Activated CD8-positive, alpha-beta memory T cell treated with anti-CD3 and anti-CD28 coated beads, Interleukin-2, amount 50 U/mL, for 4 hours (primary cell): ENCODE results near the gene MAD1L1.

Experiments
- DNase-seq: peaks from one replicate; pipeline ENCODE4 v3.0.0-alpha.2; 2020

MAD1L1 gene

DNA sequence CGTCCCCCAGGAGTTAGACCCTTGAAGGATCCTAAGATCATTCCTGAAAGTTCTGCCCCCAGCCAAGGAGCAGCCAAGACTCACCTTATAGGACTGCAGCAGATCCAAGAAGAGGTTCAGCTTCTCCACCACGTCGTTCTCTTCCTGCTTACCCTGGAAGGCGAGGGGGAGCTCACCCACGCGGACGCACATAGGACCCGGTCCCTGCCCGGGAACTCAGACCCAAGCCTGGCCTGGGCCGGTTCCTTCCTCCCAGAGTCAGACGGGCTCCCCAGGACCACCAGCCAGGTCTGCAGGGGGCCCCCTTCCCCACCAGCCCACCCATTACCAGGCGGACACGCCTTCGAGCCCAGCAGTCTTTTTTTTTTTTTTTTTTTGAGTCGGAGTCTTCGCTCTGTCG is 24.9 kb upstream of the MAD1L1 start:
- DNase-seq, result no peak

DNA sequence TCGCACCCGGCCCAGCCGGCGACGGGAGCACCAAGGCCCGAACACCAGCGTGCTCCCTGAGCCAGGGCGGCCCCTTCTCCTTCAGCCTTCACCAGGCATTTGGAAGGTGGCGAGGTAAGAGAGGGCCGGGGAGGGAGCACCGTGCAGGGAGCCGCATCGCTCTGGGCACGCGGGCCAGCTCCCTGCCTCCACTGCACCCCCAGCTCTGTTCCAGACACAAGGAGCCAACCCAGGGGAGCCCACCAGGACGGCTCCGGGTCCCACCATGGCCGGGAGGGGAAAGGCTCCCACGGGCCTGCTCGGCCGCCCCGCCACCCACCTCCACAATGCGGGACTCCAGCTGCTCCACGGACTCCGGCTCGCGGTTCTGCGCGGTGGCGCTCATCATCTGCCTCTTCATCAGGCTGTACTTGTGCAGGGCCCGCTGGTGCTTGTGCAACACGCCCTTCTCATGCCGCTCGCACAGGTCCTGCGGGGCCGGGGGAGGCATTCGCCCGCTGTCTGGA is 24.4 kb upstream of the MAD1L1 start:
- no peak for DNase-seq

DNA sequence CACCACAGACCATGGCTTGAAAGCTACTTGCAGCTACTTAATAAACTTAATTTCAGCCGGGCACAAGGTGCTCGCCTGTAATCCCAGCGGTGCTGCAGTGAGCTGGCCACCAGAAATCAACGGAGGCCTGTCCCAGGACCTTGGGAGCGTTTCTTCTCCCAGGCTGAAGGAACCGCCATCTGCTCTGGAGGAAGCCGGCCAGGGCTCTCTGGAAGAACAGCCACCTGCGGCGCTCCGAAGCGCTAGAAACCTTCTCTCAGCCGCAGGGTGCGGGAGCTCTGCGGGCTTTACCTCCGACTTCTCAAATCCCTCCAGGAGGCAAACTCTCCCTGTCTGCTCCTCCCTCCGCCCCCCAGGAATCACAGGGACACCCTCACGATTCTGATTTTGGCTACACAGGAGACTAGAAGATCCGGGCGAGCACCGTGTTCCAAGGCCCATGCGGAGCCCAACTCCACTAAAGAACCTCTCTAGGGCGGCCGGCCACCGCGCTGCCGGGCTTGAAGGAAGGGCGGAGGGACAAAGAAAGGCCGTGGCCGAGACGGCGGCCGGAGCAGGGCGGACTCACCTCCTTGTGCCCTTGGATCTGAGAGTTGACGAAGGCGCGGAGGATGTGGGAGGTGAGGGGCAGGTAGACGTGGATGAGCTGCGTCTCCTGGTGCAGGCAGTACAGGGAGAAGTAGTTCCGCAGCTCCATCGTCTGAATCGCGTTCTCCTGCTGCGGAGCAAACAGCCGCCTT is 23.7 kb upstream of the MAD1L1 start:
- DNase-seq, result no peak

DNA sequence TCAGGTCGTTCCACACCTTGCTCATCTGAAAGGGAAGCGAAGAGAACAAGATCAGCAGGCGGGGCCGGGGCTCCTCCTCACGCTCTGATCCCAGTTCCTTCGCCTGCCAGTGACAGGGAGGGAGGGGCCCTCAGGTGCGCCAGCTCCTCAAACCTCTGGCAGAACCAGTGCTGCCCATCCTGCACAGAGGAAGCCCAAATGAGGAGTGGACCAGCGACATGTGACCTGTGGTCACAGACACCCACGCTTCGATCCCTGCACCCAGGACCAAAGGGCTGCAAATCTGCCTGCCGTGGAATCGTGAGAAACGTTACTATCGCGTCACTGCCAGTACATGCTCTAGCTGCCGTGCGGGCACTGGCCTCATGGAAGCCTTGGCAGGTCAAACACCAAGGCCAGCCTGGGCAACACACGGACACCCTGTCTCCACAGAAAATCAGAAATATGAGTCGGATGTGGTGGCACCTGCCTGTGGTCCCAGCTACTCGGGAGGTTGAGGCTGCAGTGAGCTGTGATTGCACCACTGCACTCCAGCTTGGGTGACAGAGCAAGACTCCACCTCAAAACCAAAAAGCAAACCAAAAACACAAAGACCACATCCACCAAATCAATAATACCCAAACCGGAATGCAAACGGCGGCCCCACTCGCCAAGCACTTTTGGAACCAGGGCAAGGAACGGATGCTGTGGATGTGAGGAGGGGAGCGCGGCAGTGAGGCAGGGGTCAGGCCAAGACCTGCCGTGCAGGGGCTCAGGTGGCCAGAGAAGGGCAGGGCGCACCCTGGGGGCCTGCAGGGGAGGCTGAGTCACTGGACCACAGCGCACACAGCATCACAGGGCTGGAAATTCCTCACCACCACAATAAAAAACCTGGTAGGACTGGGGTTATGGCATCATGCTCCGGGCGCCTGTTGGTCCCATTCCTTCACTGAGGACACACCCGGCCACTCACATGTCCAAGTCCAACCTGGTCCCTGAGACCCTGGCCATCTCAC is 22.7 kb upstream of the MAD1L1 start:
- no peak for DNase-seq

DNA sequence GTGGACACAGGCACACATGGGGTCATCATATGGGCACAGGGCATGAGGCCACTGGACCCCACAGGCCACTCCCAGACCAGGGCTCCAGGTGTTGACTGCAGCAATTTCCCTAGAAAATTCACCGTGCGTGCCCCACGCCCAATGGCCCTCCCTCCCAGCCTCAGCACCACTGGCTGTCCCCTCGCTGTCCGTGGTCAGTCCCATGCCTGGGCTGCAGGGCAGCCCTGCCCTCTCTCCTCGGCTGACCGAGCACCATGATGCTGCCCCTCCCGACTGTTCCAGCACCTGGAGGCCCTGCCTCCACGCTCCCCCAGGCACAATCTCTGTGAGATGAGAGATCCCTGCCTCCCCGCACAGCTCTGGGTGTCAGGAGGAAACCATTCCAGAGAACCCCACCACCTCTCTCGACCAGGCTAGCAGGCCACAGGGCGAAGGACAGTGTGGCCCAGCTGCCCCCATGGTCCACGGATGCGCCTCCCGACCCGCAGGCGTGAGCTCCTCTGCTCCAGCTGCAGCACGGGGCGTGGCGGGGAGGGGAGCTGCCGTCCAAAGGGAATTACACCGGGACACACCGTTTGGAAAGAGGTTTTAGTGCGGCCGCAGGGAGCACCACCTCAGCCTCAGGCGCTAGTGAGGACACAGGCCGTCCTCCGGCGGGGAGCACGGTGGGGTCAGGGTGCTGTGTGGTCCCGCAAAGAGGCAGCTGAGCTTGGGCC is 21.8 kb upstream of the MAD1L1 start:
- DNase-seq, result no peak

- DNase-seq, result no peak
Measured at GRCh38 chr7:2253525-2254244, 20.9 kb upstream of the MAD1L1 start.

DNA sequence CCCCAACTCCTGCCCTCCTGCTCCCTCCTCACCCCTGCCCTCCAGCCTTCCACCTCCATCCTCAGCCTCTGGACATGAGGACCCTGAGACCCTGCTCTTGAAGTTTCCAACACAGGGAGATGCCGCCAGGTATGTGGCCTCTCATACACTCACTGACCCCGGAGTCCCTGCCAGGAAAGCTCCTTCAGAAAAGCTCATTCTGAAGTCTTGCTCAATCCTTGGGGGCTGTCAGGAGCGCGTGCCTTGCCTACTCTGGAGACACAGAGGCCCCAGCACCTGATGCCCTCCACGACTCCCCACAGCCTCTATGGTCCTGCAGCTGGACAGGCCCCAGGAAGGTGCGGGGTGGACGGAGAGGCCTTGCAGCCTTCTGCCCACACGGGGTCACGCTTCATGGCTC is 20.3 kb upstream of the MAD1L1 start:
- no peak for DNase-seq

GRCh38 chr7:2251841-2252771 is 19.4 kb upstream of the MAD1L1 start:
- DNase-seq, result no peak

DNA sequence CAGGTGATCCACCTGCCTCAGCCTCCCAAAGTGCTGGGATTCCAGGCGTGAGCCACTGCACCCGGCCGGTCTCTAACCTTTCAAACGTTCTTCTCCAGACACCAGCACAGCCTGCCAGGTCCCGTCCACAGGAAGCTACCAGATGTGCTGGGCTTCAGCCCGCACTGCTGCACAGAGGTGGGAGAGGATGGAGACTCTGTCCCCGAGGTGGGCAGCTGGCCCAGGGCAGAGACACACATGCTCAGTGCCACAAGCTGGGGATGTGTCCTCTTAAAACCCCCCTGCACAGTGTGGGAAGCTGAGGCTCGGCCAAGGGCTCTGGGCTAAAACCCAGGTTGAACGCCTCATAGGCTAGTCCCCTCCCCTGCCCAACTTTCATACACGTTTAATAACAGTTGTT is 18.6 kb upstream of the MAD1L1 start:
- DNase-seq, result no peak

- DNase-seq, result no peak
Measured at GRCh38 chr7:2249744-2250323, 17.1 kb upstream of the MAD1L1 start.

DNA sequence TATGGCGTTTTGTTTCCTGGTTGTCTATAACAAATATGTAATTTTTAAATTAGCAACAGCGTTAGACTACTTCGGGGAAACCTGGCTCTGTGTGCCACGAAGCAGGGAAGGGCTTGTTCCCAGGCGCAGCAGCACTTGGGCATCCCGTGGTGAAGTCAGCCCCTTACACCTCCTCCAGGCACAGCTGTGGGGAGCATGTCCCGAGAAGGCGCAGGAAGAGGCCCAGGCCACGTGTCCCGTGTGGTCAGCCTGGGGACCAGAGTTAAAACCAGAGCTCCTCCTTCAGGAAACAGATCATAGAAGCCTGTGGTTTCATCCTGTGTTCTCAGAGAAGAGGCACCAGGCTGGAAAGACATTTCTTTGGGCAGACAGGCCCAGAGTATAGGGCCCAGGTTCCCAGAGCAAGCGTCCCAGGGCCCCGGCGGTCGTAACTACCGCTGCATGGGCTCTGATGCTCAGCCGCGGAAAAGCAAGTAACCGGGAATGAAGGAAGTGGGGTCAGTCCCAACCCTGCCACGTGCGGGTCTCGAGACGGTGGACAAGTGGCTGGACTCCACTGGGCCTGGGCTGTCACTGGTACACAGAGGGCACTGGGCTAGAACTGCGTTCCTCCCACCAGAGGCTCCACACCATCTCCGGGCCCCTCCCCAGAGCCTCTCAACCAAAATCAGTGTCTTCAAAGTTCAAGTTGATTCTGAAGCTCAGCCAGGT is 16.4 kb upstream of the MAD1L1 start:
- DNase-seq, result no peak

- DNase-seq, result no peak
Measured at GRCh38 chr7:2247141-2247995, 14.6 kb upstream of the MAD1L1 start.

DNA sequence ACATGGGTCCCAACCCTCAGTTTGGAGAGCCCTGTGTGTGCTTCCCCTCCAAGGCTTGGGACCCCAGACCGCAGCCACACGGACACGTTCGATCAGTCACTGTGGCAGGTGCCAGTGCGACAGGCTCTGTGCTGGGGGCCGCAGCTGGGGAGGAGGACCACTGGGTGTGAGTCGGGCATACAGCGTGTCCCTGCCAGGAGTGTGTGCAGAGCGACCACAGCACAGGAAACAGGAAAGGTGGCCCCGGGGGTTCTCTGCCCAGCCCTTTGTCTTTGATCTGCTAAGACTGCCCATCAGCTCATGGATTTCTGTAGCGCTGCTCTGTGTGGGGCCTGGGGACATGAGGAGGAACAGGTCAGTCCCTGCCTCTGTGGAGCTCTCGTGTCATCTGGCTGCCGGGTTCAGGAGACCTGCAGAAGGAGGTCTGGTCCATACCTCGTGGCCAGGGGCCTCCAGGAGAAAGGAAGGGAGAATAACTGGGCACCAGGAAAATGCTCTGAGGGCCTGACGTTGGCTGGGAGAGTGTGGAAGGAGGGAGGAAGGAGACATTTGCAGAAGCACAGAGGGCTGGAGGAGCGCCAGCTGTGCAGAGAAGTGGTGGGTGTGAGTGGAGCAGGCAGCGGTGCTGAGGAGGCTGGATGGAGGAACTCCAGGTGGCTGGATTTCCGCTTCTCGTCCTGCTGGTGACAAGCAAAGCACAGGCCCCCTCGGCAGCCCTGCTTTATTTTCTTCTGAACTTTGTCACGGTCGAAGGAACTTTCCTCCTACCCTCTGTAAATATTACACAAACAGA is 13.3 kb upstream of the MAD1L1 start:
- no peak for DNase-seq

DNA sequence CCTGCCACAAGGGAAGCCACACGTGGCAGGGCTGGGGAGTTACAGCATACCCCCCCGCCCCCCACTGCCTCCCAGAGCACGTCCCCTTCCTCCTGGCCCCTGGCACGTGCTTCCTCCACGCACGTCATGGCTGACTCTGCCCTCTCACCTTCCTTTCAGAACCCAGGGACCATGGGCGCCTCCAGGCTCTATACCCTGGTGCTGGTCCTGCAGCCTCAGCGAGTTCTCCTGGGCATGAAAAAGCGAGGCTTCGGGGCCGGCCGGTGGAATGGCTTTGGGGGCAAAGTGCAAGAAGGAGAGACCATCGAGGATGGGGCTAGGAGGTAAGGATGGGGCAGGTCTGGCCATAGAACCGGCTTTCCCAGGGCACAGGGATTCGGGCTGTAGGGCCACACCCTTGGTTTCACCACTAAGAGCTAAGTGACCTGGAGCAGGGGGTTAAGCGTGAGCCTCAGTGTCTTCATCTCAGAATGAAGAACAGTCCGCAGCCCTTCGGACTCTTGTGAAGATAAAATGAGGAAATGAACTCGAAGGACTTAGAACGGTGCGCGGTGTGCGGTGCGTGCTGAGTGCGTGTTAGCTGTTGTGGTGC is 11.8 kb upstream of the MAD1L1 start:
- DNase-seq, result no peak

DNA sequence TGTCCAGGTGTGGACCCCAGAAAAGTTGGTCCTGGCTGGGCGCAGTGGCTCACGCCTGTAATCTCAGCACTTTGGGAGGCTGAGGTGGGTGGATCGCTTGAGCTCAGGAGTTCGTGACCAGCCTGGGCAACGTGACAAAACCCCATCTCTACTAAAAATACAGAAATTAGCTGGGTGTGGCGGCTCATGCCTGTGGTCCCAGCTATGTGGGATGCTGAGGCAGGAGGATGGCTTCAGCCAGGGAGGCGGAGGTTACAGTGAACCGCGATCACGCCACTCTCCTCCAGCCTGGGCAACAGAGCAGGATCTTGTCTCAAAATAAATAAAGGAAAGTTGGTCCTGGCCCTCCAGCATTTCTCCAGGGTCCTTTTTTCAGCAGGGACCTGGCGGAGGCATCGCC is 10.7 kb upstream of the MAD1L1 start:
- DNase-seq, result no peak

GRCh38 chr7:2242541-2243429 is 10.0 kb upstream of the MAD1L1 start:
- DNase-seq, result no peak
